Eye (tissue), 1 donor: ENCODE data around the gene PHLPP1.
A peak's percentile ranks its signal among the peaks of the same experiment; 100 is the strongest.

ENCODE experiments used
- DNase-seq: peaks from one replicate; pipeline ENCODE4 v3.0.0-alpha.2; 2015

The PHLPP1 gene

DNA sequence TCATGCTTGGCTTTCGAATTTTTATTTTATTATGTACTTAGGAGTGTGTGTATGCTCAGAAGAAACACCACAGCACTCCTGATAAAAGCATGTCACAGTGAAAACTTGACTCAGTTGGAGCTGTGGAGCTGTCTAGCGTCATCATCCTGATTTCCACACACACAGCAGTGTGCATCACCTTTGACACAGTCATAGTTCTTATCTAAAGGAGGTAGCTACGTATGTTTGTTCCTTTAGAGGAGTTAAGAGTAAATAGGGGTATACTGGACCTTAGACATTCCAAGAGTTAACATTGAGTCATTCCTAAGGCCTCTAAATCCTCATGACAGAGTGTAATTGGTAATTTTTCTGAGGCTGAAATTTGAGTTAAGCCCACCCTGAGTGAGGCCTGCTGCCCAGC, 96.9 kb downstream of the PHLPP1 start:
- no peak for DNase-seq

DNA sequence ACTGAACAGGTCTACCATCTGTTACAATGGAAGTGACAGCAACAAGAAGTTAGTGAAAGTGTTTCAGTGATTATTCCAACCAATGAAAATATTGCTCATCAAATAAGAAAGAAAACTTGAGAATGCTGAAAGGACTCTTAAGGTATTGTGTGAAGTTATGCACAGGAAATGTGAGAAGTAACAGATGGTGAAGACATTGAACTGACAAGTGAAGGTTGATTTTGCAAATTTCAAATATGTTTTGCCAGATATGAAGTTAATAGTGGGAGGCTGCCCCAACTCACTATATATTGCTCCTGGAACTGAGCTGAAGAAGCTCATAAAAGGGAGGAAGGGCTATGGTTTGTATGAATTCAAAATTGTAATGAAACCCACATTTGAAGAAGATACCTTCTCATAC, 97.5 kb downstream of the PHLPP1 start:
- no peak for DNase-seq

DNA sequence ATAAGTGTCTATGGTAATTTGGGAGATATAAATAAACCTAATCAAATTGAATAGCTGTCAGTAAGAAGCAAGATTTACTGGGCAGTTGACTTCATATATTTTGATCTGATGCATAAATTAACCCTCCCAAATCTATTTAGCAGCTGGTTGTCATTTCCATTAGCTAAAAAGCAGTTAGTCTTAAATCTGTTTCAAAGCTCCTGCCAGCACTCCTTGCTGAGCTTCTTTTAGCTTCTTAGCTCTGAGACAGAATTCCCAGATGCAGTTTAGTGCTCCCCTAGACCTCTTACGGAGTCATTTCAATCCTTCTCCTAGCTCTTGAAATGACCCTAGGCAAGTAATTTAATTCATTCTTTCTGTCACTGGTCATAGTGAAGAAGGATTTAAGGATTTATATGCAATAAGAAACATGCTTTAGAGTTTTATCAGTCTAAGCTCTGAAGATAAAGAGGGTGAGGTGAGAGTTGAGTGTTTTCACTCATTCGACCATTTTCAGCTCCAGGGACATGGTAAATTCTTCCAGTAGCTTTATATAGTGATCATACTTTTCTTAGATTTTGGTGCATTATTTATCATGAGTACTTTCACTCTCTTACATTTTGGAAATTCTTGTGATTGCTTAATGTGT, 98.9 kb downstream of the PHLPP1 start:
- peak; percentile 40 for DNase-seq

DNA sequence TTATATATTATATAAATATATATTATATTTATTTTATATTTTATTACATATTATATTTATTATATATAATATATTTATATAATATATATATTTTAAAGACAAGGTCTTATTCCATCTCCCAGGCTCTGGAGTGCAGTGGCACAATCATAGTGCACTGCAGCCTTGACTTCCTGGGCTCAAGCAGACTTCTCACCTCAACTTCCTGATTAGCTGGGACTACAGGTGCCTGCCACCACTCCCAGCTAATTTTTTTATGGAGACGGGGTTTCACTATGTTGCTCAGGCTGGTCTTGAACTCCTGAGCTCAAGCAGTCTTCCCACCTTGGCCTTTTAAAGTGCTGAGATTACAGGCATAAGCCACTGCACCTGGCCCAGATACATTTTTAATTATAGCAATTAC, 110.0 kb downstream of the PHLPP1 start:
- no peak for DNase-seq

DNA sequence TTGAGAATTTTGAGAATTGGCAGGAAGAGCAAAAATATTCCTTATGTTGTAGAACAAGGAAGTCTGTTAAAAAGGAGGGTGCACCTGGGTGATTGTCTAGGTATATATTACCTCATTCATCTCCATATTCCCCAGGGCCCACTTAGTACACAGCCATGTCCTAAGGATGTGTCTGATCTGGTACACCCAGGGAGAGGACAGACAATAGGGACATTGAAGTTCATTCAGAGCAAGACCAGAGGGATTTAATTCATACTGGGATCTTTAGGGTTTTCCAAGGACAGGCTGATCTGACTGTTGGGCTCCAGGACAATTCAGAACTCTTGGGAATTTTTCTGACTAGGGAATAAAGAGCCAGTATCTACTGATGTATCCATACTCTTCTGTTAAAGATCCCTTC, 112.1 kb downstream of the PHLPP1 start:
- no peak for DNase-seq

DNA sequence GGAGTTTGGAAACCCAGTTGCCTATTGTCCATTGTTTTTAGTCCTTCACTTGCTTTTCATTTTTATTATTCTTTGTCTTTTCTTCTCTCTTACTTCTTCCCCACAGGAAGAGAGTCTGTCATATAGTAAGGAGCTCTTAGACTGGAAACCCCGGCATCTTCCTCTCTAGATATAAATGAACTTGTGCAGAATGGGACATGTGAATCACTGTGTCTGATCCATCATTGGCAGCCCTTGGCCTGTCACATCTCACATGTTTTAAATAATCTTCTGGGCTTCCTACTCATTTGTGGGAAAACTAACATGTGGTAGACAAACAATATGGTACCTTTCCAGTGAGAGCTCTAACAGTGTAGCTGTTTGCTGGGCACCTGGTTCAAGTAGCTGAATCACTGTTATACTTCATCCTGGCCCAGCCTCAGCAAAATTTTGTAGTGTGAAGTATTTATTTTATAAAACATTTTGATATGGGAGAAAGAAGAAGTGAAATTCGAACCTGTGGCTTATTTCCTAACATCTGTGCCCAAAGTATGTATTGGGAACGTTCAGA, 112.8 kb downstream of the PHLPP1 start:
- no peak for DNase-seq

DNA sequence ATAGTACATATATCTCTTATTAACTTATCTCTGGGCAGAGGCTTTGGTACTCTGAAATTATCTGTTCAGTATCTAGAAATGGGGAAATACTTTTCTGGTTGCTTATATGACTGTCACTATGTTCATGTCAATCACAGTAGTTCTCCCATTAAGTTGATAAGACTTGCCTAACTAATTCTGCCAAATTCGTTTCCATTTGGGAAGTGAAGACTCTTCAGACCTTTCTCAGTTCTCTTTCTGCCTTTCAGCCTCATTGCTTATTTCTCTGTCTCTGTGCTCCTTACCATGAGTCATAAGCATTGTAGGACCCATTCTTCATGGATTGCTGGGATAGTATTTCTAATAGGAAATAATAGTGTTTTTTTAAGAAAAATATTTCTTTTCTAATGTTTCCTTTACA, 113.5 kb downstream of the PHLPP1 start:
- no peak for DNase-seq

DNA sequence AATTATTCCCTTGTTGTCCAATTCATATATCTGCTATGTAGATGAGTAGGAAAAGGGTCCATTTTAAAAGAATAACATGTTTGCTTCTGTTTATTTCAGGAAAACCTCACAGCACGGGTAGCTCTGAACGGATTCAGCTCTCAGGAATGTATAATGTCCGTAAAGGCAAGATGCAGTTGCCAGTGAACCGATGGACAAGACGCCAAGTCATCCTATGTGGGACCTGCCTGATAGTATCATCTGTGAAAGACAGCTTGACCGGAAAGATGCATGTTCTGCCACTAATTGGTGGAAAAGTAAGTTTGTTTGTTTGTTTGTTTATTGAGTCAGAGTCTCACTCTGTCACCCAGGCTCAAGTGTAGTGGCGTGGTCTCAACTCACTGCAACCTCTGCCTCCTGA, 114.6 kb downstream of the PHLPP1 start:
- DNase-seq, result no peak

DNA sequence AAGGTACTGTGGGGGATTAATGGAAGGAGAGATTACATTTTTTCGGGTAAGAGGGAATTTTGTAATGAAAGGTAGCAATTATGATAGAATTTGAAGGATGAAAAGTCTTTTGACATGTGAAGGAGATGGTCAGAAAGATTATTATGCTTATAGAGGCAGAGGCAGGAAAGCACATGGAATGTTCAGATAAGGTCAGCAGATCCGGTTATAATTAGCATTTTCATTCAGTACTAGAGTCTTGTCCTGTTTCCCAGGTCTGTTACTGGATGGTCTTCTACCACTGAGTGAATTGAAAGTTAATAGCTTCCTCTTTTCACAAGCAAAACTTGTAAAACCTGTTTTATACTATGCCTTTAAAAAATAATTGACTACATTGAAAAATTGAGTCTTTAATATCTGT, 116.9 kb downstream of the PHLPP1 start:
- no peak for DNase-seq

DNA sequence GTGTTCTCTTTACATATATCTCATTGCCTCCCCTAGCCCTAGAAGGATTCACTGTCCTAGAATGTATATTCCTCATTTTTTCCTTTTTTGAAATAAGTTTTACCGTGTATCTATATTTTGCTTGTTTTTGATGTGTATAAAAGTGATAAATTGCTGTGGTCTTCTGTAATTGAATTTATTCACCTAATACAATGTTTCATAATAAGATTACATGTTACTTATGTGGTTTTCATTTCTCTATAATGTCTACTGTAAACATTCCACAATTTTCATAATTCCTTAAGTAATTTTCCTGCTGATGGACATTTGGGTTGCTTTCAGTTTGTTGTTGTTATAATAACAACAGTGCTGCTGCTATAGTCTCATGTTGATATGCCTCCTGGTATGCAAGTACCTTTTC, 118.2 kb downstream of the PHLPP1 start:
- DNase-seq, result no peak

DNA sequence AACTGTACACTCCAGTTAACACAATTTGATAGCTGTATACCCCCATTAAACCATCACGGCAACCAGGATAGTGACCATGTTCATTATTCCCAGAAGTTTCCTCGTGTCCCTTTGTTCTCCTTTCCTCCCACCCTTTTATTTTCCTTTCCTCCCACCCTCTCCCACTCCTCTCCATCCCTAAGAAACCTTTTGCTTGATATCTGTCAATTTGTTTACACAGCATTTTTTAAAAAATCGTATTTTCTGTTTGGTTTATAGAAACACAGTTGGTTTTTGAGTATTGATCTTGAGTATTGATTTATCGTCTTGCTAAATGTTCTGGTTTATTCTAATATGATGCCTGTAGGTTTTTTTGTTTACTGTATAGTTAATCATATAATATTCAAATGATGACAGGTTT, 119.4 kb downstream of the PHLPP1 start:
- no peak for DNase-seq

DNA sequence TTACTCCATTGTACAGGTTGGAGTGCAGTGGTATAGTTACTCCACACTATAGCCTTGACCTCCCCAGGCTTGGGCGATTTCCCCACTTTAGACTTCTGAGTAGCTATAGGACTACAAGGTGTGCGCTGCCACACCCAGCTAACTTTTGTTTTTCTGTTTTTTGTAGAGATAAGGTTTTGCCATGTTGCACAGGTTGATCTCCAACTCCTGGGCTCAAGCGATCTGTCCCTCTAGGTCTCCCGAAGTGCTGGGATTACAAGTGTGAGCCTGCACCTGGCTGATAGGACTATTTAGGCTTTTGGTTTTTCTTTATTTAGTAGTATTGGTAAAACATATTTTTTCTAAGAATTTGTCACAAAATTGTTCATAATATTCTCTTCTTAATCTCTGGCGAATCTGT, 121.7 kb downstream of the PHLPP1 start:
- no peak for DNase-seq

DNA sequence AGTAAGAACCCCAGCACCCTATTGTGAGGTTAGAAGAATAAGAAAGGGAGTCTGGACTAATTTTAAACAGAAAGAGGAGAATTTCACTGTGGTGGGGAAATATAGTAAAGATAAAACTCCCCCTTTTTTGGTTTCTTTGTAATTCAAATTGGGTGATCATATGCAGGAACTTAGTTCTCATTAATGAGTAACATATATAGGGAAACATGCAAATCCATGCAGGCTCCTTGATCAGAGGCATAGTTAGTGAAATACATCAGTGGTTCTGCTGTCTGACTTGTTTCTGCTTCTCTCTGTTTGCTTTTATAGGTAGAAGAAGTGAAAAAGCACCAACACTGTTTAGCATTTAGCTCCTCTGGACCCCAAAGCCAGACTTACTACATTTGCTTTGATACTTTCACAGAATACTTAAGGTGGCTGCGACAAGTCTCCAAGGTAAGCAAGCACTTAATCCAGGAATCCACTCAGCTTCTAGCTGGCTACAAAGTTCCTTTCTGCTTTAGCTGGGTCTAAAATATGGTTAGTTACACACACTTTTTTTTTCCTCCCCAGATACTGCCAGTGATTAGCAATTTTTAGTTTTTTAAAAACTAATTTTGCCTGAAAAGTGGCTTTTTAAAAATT, 123.2 kb downstream of the PHLPP1 start:
- no peak for DNase-seq

DNA sequence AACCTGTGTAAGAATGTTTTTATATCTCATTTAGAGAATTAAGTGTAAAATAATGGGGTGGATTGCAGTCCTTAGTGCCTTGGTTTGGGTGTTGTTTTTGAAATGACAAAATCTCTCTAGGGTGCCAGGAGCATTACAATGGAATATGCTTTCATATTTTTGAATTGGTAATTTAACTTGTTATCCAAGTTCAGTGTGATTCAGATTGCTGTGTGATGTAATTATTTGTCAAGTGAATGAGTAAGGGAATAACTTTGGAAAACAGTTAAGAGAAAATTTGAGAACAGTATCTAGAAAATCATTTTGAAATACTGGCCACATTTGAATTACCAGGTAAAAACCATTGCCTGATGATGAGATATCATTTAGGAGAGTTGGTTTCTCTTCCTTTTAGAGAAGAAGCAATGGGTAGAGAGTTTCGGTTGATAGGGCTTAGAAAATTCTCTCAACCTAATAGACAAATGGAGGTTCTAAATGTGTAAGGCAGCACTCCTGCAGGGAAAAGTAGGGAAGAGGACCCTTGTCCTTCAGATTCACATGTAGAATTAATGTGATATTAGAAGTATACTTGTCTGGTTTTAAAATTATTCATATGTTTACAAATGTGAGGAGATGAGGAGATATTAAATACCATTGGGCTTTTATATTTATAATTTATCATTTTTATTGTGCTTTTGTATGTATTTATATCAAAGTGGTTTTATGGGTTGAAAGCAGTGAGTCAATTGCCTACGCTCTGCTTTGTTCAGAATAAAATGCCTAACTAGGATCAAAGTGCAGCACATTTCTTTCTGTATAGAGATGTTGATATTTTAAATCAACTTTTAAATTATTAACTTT, 124.8 kb downstream of the PHLPP1 start:
- no peak for DNase-seq

DNA sequence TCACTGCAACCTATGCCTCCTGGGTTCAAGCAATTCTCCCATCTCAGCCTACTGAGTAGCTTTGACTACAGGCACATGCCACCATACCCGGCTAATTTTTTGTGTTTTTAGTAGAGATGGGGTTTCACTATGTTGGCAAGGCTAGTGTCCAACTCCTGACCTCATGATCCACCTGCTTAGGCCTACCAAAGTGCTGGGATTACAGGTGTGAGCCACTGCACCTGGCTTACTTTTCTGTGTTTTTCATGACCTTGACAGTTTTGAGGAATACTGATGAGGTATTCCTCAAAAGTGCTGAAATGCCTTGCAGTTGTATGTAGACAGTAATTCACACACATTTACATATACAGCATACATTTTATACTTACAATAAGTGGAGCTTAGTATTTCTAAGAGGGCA, 126.1 kb downstream of the PHLPP1 start:
- DNase-seq, result no peak

DNA sequence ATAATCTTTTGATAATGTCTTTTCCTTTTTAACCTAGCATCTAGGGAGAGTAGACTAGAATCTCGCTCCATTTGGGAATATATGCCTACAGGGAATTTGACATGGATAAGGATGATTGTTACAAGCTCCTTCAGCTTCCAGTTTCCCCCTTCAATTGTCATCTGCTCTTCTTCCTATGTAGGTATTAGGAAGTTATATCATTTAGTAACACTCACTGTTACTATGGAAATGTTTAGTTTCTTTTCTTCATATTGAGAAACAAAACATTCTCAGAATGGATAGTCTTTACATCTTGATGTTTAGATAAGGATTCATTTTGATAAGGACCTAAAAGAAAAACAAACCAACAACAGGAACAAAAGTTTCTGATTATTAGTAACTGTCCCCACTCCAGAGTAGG, 127.6 kb downstream of the PHLPP1 start:
- no peak for DNase-seq

DNA sequence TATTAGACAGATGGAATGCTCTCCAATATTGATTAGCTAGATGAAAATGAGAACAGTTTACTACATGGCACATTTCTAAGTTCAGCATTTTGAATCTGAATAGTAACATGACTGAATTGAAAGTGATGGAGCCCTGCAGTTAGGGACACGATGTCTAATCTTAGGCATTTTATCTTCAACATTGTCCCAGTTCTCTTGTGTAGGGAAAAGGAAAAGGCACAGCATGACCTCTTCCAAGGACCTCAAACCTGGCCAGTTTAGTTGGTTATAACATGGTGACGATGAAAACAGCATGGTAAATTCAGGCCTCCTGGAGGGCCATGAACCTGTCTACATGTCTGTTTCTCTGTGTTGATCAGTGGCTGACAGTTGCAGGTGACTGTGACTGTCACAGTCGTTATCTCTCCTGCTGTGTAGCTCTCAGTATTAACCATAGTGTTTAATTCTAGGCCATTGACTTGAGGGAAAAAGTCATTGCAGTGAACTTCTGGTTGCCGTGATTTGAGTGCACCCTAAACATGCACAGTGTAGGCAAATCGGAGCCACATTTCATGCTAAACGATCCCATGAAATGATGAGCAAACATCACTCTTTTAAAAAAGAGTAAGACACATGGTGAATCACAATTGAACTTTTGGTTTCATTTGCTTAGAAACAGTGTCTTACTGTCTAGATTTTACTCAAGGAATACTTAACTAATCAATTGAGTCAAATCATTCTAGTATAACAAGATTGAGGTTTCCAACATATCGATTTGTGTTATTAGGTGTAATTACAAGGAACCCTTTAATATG, 129.7 kb downstream of the PHLPP1 start:
- no peak for DNase-seq

DNA sequence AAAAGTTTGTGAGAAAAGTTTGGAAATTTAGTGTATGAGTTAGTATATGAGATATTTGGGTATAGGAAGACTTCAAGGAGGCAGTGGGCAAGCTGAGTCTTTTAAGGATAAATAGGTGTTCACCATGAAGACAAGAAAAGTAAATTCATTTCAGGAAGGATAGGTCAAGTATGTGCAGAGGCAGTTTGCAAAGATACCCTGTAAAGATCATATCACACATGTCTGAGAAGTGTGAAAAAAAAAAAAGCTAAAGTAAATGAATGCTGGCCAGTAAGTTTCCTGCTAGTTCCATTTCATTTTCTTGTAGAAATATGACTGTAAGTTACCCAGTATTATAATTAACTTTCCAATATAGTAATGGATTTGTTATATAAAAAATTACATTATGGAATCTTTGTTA, 131.0 kb downstream of the PHLPP1 start:
- DNase-seq, result no peak

DNA sequence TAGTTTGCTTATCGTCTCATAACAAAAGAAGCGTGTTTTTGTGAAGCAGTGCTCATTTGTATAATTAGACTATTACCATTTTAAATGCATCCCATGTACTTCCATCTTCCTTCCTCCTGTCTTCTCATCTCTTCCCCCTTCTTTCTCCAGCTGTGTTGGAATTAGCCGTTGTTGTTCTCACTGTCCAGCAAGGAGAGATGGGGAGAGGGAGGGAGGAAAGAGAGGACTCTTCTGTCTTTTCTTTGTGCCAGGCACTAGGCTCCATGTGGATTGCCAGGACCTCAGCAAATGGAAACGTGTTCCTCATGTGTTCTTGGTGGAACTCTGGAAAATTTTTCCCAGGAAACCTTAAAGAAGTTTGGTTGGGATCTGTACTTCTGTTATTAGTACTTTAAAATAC, 131.7 kb downstream of the PHLPP1 start:
- DNase-seq, result peak; percentile 16

DNA sequence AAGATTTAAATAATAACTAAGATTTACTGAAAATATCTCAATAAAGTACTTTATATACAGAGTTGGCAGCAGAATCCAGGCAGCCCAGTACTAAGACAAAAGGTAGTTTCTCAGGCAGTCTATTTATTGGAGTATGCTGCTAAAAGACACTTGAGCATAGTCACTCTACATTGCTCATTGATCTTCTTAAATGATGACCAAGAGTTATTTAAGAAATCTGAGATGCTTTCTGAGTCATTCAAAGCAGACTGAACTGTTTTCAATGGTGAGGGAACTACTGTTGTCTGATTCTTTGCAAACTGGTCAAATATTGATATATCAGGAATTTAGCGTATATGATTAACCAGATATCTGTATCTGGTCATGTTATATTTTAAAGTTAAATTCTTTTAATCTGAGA, 133.6 kb downstream of the PHLPP1 start:
- no peak for DNase-seq

DNA sequence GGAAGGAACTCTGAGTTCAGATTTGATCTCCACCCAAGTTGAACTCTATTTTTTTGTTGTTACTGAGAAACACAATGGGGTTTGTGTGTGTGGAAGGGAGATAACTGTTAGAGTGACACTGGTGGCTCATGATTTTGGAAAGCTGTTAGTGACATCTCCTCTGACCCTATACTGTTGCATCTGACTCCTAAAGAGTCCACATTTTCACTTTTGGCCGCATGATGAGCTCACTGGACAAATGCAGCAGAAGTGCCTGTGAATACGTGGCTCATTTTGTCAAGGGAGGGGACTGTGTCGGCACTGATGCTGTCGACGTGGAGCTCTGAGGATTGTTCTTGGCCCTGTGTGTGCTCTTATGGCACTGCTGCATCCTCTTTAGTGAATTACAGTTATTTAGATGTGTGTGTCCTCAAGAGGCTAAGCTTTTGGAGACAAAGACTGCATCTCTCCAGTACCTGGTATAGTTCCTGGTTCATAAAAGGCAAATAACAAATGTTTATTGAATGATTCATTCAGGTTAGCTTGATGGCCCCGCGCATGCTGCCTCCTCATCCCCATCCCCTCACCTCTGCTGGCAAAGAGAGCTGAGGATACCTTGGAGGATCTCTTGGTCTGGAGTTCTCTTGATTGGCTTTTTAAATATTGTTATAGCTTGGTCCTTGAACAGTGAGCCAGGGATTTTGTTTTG, 135.4 kb downstream of the PHLPP1 start:
- DNase-seq, result no peak

DNA sequence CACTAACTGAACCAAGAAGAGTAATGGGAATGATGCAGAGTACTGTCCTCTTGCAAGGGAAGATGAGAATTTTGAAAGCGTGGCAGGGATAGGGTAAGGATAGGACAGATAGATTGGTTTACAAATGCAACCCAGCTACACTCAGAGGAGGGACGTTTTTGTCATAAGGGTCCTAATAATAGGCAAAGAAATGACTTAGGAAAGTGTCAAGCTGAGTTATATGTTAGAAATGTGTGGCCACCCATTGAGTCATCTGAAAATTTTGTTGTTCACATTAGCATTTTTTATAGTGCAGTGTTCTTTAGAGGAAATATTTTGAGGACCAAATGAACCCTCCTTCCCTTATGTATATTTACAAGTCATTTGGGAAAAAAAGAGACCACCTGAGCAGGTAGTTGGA, 137.5 kb downstream of the PHLPP1 start:
- DNase-seq, result no peak

DNA sequence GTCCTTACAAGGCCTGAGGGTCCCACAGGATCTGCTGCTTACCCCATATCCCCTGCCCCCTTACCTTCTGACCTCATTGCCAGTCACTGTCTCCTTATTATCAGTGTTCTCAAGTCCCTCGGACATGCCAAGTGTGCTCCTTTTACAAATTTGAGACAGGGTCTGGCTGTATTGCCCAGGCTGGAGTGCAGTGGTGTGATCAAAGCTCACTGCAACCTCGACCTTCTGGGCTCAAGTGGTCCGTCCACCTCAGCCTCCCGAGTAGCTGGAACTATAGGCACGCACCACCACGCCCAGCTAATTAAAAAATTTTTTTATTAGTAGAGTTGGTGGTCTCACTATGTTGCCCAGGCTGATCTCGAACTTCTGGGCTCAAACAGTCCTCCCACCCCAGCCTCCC, 141.0 kb downstream of the PHLPP1 start:
- DNase-seq, result no peak
